SU-DHL-6 (cell line): ENCODE results near the gene CEACAM18.
A peak's percentile ranks its signal among the peaks of the same experiment; 100 is the strongest.

Experiments
- H2AFZ ChIP-seq: fragments of 200-600 bp; sonication (generic); 2 replicates; pipeline ENCODE4 v1.6.1; 2014; ENCODE audit warnings: low read depth, mild to moderate bottlenecking, moderate library complexity, mixed read lengths, antibody characterized with exemption, low read length; ENCODE audit not compliant: severe bottlenecking
- H3F3A ChIP-seq: fragments of 200-600 bp; shearing (Covaris generic); 2 replicates; pipeline ENCODE4 v1.6.0; 2016; ENCODE audit warnings: antibody characterized with exemption, mild to moderate bottlenecking; ENCODE audit not compliant: insufficient read depth
- H3K27ac ChIP-seq: fragments of 200-600 bp; sonication (generic); 2 replicates; pipeline ENCODE4 v1.5.1; 2016; ENCODE audit warnings: low read depth, mild to moderate bottlenecking, low read length, moderate library complexity, mixed read lengths
- H3K27me3 ChIP-seq: fragments of 200-600 bp; sonication (generic), shearing (Covaris generic); 2 replicates; pipeline ENCODE4 v1.6.0; 2014; ENCODE audit warnings: mild to moderate bottlenecking, low read length
- H3K36me3 ChIP-seq: fragments of 200-600 bp; sonication (generic); 2 replicates; pipeline ENCODE4 v1.6.1; 2014; ENCODE audit warnings: mild to moderate bottlenecking, low read length, mixed read lengths
- H3K4me2 ChIP-seq: fragments of 300-600, 200-600 bp; shearing (Covaris generic), sonication (generic); 2 replicates; pipeline ENCODE4 v1.6.0; 2014; ENCODE audit warnings: low read length, low read depth, mild to moderate bottlenecking; ENCODE audit not compliant: poor library complexity, severe bottlenecking
- H3K4me3 ChIP-seq: fragments of 200-600 bp; sonication (generic); 2 replicates; pipeline ENCODE4 v1.5.1; 2014; ENCODE audit warnings: antibody characterized with exemption, low read length, mild to moderate bottlenecking, mixed read lengths; ENCODE audit not compliant: insufficient read depth, poor library complexity, severe bottlenecking
- H3K79me2 ChIP-seq: fragments of 200-600 bp; sonication (generic); 2 replicates; pipeline ENCODE4 v1.6.1; 2014; ENCODE audit warnings: mild to moderate bottlenecking, low read length, moderate library complexity; ENCODE audit not compliant: insufficient read depth
- H3K9ac ChIP-seq: fragments of 200-600 bp; sonication (generic); 2 replicates; pipeline ENCODE4 v1.7.0; 2014; ENCODE audit warnings: mild to moderate bottlenecking, low read length
- H3K9me2 ChIP-seq: fragments of 200-600 bp; sonication (generic); replicated peaks from 2 replicates; pipeline ENCODE4 v1.6.1; 2014; ENCODE audit warnings: low read length; ENCODE audit not compliant: insufficient read depth
- H3K9me3 ChIP-seq: fragments of 200-600 bp; sonication (generic); 2 replicates; pipeline ENCODE4 v1.6.1; 2014; ENCODE audit warnings: low read length, mixed read lengths; ENCODE audit not compliant: insufficient read depth
- H4K20me1 ChIP-seq: fragments of 200-600 bp; sonication (generic); 2 replicates; pipeline ENCODE4 v1.6.1; 2014; ENCODE audit warnings: low read depth, mild to moderate bottlenecking, antibody characterized with exemption, low read length, moderate library complexity, mixed read lengths
- CTCF ChIP-seq: fragments of 200-600 bp; sonication (generic); IDR thresholded peaks from one replicate; pipeline ENCODE4 v1.5.1; 2017; ENCODE audit warnings: antibody characterized with exemption, mild to moderate bottlenecking, low read length, moderate library complexity; ENCODE audit not compliant: insufficient read depth, poor library complexity, severe bottlenecking
- EZH2phosphoT487 ChIP-seq: fragments of 200-600 bp; sonication (generic), shearing (Covaris generic); conservative IDR thresholded peaks from 2 replicates; pipeline ENCODE4 v1.6.1; 2018; ENCODE audit warnings: mild to moderate bottlenecking, antibody characterized with exemption, low read length, moderate library complexity, mixed read lengths

The CEACAM18 gene

GRCh38 chr19:51509823-51510660, 31.7 kb downstream of the CEACAM18 start:
- no peak for TF ChIP-seq CTCF
- Histone ChIP-seq H3K79me2 (no peaks in the 10 kb centered on the region), H2AFZ (no peak overlapping the region), H4K20me1 (no peaks in the 10 kb centered on the region), H3K27ac (no peak overlapping the region), H3K36me3 (no peaks in the 10 kb centered on the region), H3K9me2 (no peaks in the 10 kb centered on the region), H3K9ac (no peak overlapping the region), H3K4me2 (no peak overlapping the region), H3K4me3 (no peak overlapping the region), H3K27me3 (no peaks in the 10 kb centered on the region), H3F3A (no peaks in the 10 kb centered on the region), H3K9me3 (no peaks in the 10 kb centered on the region)

DNA sequence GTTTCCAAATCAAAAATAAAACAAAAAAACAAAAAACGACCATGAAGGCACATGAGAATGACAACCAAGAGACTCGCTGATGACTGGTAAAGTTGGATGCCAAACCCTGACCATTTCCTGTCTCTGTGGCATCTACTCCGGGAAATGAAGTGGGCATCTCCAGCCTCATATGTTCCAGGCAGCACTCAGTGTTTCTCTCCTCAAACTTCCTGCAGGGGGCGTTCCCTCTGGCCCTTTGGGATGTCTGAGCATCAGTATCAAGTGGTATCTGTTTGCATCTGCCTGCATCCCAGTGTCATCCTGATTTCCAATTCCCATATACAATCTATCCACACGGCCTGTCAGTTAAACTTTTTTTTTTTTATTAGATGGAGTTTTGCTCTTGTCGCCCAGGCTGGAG, 33.0 kb downstream of the CEACAM18 start:
- H4K20me1 ChIP-seq = no peaks in the 10 kb centered on the region
- H3K4me3 ChIP-seq = no peak overlapping the region
- no peaks in the 10 kb centered on the region for H3F3A ChIP-seq
- H3K9me3 ChIP-seq = no peaks in the 10 kb centered on the region
- no peaks in the 10 kb centered on the region for H3K79me2 ChIP-seq
- H3K9me2 ChIP-seq = no peaks in the 10 kb centered on the region
- no peak for TF ChIP-seq EZH2phosphoT487
- TF ChIP-seq CTCF = peak; percentile 20
- H3K27me3 ChIP-seq = no peaks in the 10 kb centered on the region
- H3K4me2 ChIP-seq = no peak overlapping the region
- no peak overlapping the region for H2AFZ ChIP-seq
- H3K27ac ChIP-seq = no peak overlapping the region
- no peaks in the 10 kb centered on the region for H3K36me3 ChIP-seq
- no peak overlapping the region for H3K9ac ChIP-seq

GRCh38 chr19:51513968-51514367, 35.6 kb downstream of the CEACAM18 start:
- no peaks in the 10 kb centered on the region for H4K20me1 ChIP-seq
- no peaks in the 10 kb centered on the region for H3K79me2 ChIP-seq
- no peaks in the 10 kb centered on the region for H3F3A ChIP-seq
- no peak overlapping the region for H3K4me3 ChIP-seq
- H3K9me3 ChIP-seq = no peaks in the 10 kb centered on the region
- H3K36me3 ChIP-seq = no peaks in the 10 kb centered on the region
- TF ChIP-seq EZH2phosphoT487 (no peak), CTCF (no peak)
- H3K27ac ChIP-seq = no peak overlapping the region
- H3K9ac ChIP-seq = no peak overlapping the region
- H3K4me2 ChIP-seq = no peak overlapping the region
- no peaks in the 10 kb centered on the region for H3K9me2 ChIP-seq
- no peak overlapping the region for H2AFZ ChIP-seq
- no peaks in the 10 kb centered on the region for H3K27me3 ChIP-seq
